DMS 273 treated with DMSO at 0.1 percent for 48 hours (cell line): Measurements from ENCODE around the gene TTC28.
"Not testable (repeated sequence)": the region's sequence is repeated elsewhere in the genome, so short reads cannot be mapped to it uniquely, and the experiment has no call there.

Experiments used
- DNase-seq: peaks from one replicate; lab custom pipeline; 2025; lab: John Stamatoyannopoulos, UW

TTC28 gene

DNA sequence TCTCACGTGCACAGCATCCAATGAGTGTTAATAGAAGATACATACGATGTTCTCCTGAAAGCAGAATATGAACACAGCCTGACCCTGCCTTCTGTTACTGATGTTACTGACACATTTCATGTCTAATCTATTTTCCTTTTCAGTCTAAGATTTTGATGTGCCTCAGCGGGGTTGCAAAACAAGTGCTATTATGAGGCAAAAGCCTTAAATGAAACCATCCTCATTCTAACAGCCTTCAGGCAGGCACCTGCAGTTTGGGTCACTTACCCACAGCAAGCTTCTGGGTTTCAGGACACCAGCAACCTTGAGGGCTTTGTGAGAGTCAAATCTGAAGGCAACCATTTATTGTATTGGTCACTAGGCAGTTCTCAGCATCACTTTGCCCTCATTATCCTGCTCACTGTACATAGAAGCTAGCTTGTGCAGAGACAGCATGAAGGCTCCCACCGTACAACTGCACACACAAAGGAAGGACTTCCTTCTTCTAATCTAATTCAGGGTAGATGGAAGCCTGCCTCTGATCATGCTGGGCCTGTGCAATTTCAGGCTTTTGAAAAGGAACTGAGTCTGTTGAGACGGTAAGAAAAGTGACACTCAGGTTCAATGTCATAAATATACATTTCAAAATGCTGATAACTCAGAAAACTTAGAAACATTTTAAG is 577.4 kb downstream of the TTC28 start:
- DNase-seq: no peak

DNA sequence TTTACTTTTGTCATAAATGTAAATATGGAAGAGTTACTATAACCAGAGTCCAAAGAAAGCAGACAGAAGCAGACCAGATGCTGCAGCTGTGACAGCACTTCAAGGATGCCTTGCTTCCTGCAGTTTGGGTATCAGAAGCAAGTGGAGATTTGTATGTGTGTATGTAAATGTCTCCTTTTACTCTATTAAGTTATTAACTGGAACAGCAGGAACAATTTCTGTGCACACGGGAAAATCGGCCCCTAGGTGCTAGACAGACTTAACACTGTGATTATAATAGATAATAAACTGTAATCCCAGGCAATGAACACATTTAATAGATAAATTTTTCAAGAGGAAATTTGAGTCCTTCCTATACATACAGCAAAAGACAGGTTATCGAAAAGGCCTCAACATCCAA is 582.0 kb downstream of the TTC28 start:
- no peak for DNase-seq

DNA sequence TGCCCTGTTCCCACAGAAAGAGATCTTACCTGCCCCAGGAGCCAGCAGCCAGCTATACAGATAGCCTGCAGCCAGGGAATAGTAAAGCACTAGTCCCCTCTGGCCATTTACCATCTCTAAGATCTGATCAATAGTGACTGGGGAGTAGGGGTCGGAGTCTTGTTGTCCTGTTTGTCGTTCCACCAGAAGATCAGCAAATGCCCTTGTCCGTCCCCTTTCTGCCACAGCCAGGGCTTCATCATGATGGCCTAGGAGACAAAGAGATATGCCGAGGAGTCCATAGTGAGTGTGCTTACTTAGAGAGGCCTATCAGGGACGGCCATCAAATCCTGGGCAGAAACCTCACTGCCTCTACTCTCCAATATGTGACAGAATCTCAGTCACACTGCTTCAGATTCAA is 583.5 kb downstream of the TTC28 start:
- DNase-seq: no peak

DNA sequence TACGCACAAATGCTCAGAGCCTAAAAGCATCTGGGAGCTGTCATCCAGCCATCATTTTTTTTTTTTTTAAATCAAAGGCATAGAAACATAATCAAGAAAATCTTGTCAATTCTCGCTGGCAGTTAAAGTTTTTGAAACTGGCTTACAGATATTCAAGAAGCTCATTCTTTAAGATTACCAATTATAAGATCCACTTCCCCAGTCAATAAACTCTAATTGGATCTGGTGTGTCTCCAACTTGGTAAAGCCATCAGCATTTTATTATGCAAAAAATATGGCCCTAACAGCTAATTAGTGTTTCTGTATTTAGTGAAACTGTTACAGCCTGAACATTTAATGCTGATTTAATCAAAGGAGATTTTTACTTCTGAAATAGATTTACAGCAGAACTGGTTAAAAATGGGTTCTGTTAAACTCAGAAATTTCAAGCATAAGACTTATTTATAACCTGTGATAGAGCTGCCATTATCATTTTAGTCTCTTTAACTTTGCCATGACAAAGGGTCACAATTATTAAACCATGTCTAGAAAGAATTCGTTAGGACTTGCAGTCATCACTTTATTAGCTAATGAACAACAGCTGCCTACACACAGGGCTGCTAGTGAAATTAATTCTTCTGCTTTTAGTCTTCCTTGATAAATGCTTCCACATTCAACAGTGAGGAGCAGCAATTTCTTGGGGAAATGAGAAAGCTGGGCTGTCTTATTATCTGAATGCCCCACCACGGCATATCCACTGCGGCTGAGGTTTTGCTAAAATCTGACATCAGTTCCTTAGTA is 584.1 kb downstream of the TTC28 start:
- DNase-seq: no peak

DNA sequence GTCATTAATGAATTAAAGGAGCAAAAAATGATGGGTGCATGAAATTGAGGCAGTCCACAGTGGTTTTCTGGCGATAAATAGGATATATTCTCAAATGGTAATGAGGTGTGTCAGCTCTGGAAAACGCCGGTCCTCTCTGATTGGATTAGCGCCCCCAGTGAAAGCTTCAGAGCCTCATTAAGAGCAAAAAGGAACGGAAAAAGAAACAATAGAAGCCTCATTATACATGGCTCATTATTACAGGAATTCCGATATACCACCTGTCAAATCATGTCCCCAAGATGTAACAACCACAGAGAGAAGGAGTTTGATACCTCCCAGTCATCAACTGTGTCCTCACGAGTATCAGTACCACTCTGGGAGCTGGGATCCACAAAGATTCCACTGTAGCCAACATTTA is 584.9 kb downstream of the TTC28 start:
- DNase-seq: no peak

DNA sequence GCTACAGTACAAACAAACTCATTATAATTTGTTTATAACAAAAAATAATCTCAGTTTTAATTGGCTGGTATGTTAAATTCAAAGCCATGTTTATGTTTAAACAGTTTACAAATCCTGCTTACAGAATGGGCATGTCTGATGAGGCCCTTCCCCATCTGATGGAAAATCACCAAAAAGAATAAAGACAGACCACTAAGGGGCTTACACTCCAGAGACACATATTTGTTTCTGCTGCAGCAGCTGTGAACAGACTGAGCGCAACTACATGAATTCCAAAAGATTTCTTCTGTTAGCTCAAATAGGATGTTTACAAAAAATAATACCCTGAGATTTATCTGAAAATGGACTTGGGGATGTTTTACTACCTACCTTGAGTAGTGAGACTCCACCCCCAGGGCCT is 585.9 kb downstream of the TTC28 start:
- DNase-seq: no peak

DNA sequence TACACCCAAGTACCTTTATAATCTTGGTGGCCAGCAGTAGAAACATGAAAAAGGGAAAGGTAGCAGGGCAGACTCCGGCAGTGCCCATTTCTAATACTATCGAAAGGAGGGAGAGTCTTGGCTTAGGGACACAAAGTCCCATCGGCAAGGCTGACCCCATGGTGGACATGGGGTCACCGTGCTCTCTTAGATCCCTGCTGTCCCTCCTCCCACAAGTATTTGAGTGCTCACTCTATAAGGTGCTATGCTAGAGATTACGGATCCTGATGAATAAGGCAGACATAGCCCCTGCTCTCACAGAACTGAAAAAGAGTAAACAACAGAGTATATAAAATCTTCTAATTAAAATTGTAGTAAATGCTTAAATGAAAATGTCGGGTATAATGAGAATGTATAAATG is 588.2 kb downstream of the TTC28 start:
- DNase-seq: no peak

DNA sequence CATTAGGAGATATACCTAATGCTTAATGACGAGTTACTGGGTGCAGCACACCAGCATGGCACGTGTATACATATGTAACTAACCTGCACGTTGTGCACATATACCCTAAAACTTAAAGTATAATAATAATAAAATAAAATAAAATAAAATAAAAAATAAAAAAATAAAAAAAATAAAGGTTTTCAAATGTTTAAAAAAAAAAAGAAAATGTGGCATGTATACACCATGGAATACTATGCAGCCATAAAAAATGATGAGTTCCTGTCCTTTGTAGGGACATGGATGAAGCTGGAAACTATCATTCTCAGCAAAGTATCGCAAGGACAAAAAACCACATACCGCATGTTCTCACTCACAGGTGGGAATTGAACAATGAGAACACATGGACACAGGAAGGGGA is 590.1 kb downstream of the TTC28 start:
- not testable (repeated sequence) for DNase-seq

DNA sequence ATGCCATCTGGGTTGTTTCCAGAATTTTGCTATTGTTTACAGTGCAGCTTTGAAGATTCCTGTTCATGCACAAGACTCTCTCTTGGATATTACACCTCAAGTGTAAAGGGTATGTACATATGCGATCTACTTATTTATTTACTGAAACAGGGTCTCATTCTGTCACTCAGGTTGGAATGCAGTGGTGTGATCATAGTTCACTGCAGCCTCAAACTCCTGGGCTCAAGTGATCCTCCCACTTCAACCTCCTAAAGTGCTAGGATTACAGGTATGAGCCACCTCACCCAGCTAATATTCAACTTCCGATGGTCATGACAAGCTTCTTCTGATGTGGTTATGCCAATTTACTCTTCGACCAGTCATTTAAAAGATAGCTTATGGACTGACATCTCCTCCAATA is 602.5 kb downstream of the TTC28 start:
- no peak for DNase-seq

DNA sequence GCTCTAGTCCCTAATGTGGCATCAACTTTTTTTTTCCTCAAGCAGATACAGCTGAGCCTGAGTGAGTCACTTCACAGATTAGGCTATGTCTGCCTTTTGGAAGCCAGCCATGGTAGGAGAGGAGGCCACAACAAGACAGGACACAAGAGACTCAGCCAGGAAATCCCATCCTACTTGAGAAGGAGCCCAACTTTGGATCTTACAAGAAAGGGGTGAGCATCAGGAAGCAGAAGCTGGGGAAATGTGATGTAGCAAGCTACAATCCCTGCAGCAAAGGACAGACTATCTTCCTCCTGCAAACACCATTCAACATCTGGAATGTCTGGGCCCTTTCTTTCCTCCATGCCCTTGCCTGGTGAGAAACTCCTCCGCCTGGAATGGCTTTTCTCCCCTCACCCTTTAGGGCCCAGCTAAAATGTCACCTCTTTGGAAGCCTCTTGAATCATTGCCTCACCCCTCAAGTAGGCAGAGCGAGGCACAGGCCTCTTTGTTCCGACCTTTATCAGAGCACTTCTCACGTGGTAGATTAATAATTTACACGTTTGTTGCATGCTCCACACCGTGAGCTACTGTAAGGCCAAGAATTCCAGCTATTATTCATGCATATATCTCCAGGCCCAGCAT is 604.2 kb downstream of the TTC28 start:
- DNase-seq: no peak

DNA sequence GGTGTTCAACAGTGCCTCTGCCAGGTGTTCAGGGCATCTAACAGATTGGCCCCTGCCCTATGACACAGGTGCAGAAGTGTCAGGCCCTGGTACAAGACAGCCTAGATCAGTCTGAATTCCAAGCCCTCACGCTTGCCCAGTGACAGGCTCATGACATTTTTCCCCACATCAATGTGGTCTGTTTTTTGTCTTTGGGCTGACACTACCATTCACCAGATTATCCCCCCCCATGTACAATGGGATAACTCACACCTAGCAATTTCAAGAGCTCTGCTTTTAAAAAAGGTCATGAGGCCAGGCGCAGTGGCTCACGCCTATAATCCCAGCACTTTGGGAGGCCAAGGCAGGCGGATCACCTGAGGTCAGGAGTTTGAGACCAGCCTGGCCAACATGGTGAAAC is 605.1 kb downstream of the TTC28 start:
- no peak for DNase-seq

DNA sequence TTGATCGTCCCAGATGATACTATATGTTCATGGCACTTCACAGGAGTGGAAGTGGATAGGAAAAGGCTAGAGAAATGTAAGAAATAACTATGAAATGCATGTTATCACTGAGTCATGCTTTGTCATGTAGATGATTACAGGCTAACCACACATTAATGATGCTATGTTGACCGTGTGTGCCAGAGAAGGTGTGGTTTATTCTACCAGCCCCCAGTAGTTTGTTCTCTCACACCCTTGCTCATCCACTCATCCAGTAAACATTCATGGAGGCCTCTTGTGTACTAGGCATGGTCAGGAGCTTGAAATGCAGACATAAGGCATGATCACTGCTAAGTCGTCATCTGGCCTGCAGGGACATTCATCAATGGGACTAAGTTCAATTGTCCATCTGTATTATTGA is 607.6 kb downstream of the TTC28 start:
- DNase-seq: no peak

DNA sequence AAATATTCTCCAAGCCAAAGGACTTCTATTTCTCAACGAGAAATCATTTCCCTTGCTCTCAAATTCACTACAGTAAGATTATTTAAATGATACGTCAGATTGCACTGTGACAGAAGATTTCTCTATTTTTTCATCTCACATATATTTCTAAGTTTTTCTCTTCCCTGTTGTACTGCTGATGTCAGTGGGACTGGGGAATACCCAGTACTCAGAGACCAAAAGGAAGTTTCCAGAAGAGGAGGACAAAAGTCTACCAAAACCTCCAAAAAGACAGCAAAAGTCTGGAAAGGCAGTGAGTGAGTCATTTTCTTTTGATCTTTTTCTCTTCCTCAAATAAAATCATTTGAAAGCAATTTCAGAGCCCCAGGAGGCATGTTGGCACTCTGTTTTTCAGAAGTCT is 610.8 kb downstream of the TTC28 start:
- DNase-seq: no peak

DNA sequence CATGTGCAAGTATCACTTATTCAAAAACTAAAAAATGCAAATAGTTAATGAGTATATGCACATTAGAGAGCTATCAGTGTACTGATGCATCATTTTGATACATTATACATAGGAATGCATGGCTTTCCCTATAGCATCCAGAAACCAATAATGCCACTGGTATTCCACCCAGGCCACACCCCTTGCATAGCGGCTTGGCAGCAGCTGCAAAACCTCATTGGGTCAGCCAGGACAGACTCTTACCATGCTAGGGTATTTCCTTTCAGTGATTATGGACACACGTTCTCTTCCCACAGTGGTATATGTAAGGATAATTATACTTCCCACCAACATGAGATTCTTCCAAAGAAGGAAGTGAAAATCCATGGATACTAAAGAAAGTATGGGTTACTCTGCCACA is 614.7 kb downstream of the TTC28 start:
- DNase-seq: no peak

DNA sequence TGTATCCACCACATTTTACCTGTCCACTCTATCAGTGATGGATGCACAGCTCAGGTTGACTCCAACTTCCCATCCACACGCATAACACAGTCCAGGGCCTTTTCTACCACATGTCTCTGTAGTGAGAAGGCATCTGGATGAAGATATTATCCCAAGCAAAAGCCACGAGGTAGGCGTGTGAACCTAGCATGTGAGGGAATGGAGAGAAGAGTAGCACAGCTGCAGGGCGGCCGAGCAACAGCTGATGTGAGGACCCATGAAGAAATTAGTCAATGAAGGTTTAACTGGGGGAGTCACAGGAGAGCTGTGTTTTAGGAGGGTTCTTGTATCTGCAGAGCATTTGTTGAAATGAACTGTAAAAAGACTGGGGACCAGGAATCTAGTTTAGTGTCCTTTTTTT is 616.0 kb downstream of the TTC28 start:
- DNase-seq: no peak

DNA sequence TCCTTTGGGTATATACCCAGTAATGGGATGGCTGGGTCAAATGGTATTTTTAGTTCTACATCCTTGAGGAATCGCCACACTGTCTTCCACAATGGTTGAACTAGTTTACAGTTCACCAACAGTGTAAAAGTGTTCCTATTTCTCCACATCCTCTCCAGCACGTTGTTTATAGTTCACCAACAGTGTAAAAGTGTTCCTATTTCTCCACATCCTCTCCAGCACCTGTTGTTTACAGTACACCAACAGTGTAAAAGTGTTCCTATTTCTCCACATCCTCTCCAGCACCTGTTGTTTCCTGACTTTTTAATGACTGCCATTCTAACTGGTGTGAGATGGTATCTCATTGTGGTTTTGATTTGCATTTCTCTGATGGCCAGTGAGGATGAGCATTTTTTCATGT is 619.0 kb downstream of the TTC28 start:
- not testable (repeated sequence) for DNase-seq

DNA sequence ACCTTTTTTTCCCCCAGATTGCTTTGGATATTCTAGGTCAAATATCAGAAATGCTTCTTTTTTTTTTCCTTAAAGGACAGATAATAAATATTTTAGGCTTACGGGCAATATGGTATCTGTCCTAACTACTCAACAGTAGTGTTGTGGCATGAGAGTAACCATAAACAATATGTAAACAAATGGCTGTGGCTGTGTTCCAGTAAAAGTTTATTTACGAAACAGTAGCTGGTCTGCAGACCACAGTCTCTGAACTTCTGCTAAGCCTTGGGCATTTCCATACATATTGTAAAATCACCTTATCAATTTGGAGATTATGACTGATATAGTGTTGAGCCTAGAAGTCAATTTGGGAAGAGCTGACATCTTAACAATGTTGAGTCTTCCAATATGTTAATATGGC is 621.6 kb downstream of the TTC28 start:
- no peak for DNase-seq

DNA sequence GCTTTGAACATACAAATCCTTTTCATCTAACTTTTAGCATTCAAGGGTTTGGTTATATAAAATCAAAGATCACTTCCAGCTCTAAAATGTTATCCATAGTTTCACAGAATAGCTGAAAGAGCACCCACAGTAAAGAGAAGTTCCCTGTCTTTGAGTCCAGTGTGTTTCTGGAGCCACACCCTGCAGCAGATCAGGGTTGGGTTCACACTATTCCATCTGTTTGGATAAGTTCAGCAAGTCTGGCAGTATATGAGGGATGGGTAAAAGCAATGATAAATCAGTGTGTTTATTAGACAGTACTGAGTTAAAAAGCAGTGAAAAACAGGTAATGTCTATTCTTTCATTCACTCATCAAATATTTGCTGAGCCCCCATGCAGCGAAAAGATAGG is 624.8 kb downstream of the TTC28 start:
- no peak for DNase-seq

DNA sequence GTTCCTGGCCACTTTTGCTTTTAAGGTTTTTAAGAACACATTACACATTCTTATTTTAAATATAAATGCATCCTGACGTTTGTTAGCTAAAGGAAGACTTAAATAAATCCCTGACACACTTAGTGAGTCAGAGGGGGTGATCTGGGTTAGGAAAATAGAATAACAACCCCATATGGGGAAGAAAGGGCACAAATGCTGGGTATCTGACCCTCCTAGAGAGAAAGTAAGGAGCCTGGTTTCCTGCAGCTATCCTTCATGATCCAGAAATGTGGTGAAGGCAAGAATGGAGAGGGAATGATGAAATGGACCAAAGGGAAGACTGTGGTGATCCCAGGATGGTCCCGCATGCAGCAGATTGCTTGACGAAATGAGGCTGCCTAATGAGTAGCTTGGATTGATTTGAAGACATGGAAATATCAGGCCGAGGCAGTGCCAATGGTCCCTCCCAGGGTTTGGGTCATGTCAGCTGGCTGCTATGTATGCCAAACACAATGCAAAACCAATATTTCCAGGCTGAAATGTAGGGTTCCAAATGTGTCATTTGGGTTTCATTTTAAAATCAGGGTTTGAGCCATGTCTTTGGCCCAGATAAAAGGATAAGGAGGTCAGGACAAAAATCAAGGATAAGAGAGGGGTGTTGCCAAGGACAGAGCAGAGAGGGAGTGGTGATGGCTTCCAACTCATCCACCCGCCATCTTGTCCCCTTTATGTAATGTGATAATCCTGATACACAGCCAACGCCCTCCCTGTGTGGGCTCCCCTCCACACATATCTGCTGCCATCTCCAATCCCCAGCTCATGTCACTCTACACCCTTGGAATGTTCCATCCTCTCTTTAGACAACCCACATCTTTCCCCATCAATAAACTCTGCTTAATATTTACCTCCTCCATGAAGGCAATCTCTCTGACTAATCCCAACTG is 625.5 kb downstream of the TTC28 start:
- no peak for DNase-seq

DNA sequence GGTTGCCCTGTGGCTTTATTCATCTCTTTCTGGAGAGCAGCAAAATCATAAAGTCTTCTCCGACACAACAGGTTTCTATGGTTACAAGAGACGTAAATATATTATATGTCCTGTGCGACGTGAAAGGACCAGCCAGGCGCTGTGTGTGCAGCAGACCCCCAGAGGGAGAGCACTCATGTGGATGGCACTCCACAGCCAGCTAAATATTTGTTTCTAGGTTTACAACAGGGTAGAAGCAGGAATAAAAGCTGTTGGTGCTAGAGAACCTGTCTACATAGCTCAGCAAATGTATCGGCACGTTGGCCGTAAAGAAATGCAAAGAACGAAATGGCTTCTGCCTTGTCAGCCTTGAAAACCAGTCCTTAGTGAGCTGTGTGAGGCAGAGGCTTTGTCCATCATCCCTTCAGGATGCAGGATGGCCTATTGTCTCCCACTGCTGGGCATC is 626.8 kb downstream of the TTC28 start:
- DNase-seq: no peak

DNA sequence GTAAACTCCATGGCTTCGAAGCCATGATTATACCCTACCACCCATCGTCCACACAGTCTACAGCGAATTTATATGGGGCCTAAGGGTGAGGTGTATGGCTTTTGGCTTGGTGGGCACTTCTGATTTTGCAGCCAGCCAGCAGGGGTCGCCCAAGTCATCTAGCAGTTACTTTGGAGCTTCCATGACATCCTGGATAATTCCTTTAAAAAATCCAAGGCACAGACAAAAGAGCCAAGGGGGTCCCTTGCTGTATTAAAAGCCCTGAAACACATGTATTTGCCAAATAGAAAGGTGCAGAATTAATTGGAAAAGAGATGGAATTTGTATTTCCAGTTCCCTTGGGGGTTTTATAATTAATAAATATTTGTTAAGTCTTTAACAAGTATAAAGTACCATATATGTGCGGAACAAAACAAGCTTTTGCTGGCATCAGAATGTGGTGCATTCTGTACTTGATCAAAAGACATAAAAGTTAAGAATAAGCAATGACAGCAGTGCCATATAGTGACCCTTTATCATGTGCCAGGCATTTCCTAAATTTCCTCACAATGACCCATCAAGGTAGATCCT is 627.8 kb downstream of the TTC28 start:
- peak; percentile 10 for DNase-seq
